ENCODE data around the gene BMP6.
A peak's percentile ranks its signal among the peaks of the same experiment; 100 is the strongest.

Gene BMP6

GRCh38 chr6:7720346-7720745 is 5.6 kb upstream of the BMP6 start:
- no peak for DNase-seq (ENCODE audit: low spot score)

GRCh38 chr6:7721649-7722048 is 4.2 kb upstream of the BMP6 start:
- DNase-seq (ENCODE audit: low spot score), result no peak

DNA sequence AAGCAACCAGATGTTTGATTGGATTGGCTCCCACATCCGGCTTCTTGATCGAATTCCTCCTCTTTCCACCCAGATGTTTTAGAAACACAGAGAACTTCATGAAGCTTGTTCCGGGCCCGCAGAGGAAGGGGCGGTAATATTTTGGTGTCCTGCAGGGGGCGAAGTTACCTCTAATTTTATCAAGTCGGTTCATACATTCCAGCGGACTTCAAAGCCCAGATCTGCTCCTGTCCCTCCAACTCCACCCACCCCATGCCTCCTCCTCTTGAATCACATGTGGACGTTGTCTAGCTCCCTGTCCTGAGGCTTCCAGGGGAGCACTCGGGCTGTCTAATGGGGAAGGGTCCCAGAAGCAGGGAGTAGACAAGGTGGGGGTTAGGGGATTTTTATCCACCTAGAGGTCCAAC is 2.9 kb upstream of the BMP6 start:
- DNase-seq (ENCODE audit: low spot score), result peak; percentile 57

DNA sequence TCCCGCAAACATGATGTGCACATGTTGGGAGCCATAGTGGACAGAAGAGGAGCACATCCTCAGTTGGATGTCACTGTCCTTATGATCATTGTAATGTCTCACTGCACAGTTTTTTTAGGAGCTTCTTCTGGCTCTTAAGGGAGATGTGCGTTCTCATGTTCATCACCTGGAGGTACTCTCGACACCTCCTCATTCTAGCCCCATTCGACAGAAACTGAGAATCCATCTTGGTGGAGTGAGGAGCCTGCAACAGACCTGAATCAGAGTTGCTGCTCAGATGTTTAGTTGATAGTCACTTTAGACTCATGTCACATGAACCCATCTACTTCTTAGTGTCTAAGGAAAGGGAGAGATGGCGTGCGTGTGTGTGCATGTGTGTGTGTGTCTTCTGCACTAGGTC is 2.3 kb upstream of the BMP6 start:
- DNase-seq (ENCODE audit: low spot score), result no peak

DNA sequence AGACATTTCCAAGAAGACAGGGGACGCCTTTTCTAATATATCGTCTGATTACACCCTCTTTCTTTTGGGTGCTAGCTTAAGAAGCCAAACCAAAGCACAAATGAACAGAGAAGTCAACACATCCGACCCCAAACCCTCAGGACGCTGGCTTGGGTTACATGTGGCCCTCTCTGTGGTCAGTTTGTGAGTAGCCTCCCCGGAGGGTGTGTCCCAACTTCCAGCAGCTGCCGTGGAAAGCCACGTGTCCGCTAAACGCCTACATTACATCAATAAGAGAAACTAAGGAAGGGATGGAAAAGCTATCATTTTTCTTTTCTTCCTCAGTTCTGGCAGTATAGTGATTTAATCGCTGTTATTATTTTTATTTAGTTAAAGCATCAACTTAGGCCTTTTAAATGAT is 487 bp upstream of the BMP6 start:
- DNase-seq (ENCODE audit: low spot score), result no peak

DNA sequence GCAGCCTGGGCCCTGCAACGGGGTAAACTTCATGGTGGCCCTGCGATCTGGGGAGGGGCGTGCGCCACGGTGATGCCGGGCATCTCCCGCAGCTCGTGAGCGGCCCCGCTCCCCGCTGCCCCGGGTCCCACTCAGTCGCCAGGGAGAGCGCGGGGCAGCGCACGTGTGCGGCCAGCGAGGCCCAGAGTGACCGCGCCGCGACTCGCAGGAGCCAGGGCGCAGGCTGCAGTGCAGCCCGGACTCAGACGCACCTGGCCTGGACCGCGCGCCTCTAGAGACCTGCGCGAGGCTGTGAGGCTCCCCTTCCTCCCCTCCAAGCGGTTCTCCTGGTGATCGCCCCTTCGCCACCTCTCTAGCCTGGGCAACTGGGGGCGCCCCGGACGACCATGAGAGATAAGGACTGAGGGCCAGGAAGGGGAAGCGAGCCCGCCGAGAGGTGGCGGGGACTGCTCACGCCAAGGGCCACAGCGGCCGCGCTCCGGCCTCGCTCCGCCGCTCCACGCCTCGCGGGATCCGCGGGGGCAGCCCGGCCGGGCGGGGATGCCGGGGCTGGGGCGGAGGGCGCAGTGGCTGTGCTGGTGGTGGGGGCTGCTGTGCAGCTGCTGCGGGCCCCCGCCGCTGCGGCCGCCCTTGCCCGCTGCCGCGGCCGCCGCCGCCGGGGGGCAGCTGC is 652 bp downstream of the BMP6 start:
- DNase-seq (ENCODE audit: low spot score), result no peak

DNA sequence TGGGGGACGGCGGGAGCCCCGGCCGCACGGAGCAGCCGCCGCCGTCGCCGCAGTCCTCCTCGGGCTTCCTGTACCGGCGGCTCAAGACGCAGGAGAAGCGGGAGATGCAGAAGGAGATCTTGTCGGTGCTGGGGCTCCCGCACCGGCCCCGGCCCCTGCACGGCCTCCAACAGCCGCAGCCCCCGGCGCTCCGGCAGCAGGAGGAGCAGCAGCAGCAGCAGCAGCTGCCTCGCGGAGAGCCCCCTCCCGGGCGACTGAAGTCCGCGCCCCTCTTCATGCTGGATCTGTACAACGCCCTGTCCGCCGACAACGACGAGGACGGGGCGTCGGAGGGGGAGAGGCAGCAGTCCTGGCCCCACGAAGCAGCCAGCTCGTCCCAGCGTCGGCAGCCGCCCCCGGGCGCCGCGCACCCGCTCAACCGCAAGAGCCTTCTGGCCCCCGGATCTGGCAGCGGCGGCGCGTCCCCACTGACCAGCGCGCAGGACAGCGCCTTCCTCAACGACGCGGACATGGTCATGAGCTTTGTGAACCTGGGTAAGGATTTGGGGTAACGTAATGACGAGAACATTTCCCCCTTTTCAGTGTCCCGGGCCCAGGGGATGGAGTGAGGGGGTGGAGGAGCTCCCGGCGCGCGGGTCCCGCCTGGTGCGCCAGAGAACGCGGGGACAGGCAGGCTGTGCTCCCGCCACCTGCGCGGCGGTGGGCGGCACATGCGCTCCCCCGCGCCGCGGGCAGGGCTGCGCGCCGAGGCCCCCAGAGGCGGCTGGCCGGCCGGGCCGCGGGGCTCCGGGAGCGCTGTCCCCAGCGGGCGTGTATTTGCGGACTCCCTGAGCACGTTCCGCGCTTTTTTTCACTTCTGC is 1.4 kb downstream of the BMP6 start:
- DNase-seq (ENCODE audit: low spot score), result no peak

- DNase-seq (ENCODE audit: low spot score), result no peak
Measured at GRCh38 chr6:7727946-7728854, 2.3 kb downstream of the BMP6 start.

DNA sequence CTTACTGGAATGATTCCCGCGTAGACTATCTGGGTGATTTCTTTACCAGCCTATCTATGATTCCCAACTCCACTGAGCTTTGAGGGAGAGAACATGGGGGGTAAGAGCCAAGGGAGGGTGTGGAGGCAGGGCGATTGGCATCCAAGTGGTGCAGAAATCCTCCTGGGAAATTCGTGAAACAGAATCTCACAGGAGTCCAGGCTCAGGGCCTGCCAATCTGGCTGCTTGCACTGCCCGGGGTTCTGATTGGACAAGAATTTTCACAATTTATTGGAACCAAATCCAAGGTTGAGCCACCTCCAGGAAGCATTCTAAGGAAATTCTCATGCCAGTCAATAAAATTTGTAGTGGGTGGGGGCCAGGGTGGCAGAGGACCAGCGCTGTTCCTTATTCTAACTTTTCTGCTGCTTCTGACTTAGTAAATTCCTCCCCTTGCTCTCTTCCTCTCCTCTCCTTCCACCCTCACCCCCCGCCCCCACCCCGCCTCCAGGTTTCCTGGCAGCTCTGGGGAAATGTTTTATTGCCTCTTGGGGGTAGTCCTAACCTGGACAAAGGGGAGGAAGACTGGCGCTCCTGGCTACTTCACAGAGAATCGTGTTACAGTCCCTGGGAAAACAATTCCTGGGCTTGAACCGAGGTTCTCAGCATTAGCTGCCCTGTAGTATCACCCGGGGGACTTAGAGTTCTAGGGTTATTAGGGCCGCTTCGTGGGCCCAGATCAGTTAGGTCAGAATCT is 3.1 kb downstream of the BMP6 start:
- no peak for DNase-seq (ENCODE audit: low spot score)

- no peak for DNase-seq (ENCODE audit: low spot score)
Measured at GRCh38 chr6:7730001-7730783, 4.3 kb downstream of the BMP6 start.

DNA sequence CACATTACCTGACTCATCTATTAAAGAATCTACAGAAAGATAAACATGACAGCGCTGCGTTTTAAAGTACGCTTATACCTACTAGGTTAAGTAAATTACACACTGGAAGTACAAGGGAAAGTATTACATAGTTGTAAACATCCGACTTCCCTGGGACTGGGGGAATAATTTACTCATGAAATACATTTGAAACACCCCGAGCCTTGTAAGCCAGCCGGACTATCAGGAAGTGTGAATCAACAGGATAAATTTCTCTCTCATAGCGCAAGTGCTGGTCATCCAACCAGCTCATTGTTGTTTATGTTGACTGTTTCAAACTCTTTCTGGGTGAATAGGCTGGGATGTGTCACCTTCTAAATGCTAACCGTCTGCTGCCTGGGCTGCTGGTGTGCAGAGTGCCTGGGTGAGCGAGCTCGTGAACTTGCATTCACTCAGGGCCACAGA is 4.9 kb downstream of the BMP6 start:
- no peak for DNase-seq (ENCODE audit: low spot score)

GRCh38 chr6:7731294-7731693 is 5.4 kb downstream of the BMP6 start:
- no peak for DNase-seq (ENCODE audit: low spot score)

GRCh38 chr6:7732228-7732627 is 6.3 kb downstream of the BMP6 start:
- DNase-seq (ENCODE audit: low spot score), result no peak

DNA sequence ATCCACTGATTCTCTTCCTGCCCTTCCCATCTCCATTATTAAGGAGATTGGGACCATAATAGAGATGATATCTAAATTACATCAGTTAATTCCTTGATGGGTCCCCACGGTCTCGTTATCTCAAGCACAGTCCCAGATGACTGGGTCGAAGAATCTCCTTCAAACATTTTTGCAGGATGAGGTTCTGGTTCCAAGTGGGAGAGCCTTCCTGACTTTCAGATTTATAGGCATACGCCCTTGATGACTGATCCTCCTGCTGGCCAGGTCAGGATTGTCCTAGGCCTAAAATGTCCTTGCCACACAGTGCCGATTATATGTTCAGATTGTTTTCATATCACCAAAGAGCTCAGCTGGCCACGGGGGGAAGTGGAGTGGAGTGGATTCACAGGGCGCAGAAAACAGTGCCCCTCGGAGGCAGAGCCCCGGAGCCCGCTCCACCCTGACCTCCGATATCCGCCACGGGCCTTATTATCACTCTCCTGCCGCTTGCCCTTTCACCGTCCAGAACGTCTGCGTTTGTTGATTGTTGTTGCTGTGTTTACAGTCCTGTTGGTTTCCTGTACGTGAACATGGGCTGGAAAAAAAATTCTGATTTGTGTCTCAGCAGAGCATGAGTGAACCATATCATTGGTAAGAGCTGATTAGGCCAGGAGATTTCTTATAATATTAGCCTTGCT is 8.9 kb downstream of the BMP6 start:
- DNase-seq (ENCODE audit: low spot score), result no peak

- no peak for DNase-seq (ENCODE audit: low spot score)
Measured at GRCh38 chr6:7737106-7737505, 11.2 kb downstream of the BMP6 start.

DNA sequence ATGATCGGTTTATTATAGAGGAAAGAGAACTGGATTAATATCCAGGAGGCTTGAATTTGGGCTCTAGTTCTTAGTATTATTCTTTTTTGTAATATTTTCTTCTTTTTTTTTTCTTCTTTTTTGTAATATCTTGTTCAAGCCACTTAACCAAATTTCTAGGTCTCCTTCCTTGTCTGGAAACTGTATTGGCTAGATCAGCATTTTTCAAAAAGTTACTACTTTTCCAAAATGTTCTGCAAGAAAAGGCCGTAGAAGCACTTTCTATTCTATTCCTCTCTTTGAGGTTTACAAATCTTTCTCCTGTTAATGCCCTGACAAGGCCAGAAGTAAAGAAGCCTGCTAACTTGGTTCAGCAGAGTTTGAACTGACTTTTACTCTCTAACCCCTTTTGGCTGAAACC is 12.0 kb downstream of the BMP6 start:
- DNase-seq (ENCODE audit: low spot score), result no peak

DNA sequence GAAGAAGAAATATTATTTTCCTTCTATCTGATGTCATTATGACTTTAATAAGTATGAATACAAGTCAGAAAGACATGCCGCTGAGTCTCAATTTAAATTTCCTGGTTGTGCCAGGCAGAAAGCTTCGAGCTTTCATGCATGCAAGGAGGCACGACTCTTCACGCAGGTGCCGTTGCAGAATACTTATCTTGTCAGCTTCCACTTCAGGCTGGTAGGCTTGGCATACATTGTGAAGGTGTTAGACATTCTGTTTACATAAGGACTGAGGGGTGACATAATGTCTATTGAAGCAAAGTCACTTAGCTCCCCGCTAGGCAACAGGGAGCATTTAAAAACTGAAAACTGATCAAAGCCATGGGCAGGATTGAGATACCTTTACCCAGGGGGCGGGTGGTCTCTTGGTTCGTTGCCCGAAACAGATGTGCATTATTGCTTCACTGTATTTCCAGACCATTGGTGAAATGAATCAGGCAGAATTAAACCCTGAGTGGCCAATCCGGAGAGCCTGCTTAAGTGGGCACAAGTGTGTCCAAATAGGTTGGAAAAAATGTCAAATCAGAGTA is 16.4 kb downstream of the BMP6 start:
- no peak for DNase-seq (ENCODE audit: low spot score)

DNA sequence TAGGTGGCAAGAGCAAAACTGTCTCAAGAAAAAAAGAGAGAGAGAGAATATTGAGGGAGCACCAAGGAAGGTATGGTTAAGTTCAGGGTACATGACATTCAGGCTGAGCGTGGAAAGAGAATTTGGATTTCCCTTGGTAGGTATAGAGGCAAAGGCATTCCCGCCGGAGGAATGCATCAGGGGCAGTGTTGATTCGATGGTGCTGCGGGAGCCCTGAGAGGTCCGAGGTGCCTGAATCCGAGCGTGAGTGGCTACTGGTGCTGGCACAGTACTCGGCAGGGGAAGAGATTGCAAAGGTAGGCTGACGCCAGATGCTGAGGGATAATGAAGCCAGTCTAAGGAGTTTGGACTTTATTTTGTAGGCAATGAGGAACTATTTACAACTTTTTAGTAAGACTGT is 20.0 kb downstream of the BMP6 start:
- no peak for DNase-seq (ENCODE audit: low spot score)

DNA sequence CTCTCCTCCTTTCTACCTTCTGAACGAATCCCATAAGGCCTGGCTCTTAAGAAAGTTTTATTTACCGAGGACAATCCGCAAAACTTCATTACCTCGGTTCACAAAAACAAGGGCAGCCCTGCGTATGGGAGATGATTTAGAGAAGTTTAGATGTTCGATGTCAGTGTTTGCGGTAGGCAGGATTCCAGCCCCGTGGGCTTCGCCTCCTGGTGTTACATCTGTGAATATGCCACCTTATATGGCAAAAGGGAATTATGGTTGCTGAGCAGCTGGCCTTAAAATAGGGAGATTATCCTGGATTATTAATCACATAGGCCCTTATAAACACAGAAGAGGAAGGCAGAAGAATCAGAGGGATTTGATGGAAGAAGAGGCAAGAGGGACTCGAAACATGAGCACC is 21.1 kb downstream of the BMP6 start:
- DNase-seq (ENCODE audit: low spot score), result no peak

GRCh38 chr6:7747433-7747832 is 21.5 kb downstream of the BMP6 start:
- no peak for DNase-seq (ENCODE audit: low spot score)

All from hematopoietic multipotent progenitor cell treated with erythropoietin and hydrocortisone succinate and interleukin-3 and kit ligand, for 15 days (in vitro differentiated cells).